Hematopoietic multipotent progenitor cell treated with erythropoietin and hydrocortisone succinate and interleukin-3 and kit ligand, for 6 days (in vitro differentiated cells): ENCODE measurements around the gene TMEM272.

Source experiments
- DNase-seq: peaks from one replicate; pipeline ENCODE4 v3.0.0-alpha.2; 2015

Gene TMEM272

DNA sequence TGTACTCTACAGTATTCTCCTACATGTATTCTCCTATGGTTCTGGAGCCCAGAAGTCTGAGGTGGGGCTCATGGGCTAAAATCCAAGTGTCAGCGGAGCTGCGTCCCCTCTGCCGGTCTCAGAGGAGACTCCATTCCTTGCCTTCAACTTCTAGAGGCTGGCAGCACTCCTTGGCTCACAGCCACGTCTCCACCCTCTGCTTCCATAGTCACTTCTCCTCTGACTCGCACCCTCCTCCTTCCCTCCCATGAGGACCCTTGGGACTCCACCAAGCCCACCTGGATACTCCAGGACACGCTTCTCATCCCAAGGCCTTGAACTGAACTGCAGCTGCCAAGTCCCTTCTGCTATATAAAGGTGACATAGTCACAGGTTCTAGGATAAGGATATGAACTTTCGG is 68.8 kb downstream of the TMEM272 start:
- DNase-seq, result no peak

- no peak for DNase-seq
Measured at GRCh38 chr13:51773515-51773914, 71.5 kb downstream of the TMEM272 start.

DNA sequence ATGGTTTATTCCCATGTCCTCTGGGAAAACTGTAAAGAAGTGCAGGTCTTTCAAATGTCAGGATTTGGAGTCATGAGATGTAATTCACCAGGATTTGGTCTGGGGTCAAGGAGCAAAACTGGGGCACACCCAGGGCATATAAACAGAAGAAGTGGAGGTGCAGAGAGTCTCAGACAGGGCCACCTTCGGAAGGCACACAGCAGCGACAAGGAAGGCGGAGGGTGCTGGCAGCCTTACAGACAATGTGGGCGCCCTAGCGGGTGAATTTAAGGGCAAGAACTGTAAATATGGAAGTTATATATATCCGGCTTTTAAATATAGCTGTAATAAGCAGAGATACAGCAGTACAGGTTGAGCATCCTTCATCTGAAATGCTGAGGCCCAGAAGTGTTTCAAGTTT is 72.2 kb downstream of the TMEM272 start:
- DNase-seq, result no peak

DNA sequence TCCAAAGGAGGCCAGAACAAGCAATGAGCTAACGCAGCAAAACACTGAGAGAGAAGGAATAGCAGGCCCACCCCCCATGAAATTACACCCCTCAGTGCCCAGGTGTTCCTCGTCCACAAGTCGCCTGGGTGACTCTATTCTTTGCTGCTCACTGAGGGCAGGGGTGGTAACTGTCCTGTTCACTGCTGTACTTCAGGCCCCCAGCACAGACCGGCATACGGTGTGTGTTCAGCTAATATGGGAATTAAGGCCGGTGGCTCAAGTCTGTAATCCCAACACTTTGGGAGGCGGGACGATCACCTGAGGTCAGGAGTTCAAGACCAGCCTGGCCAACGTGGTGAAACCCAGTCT is 72.9 kb downstream of the TMEM272 start:
- DNase-seq, result no peak

DNA sequence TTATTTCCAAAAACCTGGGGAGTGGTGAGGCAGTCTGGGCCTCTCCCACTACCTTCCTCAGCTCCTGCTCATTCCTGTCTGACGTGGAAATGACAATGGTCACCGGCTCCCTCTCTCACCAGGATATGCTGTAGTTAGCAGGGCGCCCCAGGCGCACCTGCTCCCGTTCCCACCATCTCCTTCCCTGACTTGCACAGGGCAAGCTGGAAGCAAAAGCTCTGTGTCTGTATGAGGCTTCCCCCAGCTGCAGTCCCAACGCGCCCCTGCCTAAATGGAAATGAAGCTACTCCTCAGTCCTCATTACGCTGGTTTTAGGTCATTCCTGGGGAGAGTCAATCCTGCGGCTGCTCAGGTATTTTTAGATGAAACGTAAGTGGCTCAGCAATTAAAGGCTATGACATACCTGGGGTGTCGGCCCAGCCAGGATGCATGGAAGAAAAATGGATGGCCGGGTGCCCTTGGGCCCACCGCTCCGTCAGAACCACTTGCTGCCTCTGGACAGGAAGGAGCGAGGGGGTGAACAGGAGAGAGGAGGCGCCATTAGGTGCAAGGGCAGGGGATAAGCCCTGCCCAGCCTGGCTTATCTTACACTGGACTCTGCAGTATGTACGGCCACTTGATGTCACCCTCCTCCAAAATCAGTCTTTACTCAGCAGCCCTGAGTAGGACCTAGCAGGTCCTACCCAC is 73.4 kb downstream of the TMEM272 start:
- no peak for DNase-seq

- no peak for DNase-seq
Measured at GRCh38 chr13:51770681-51771417, 74.1 kb downstream of the TMEM272 start.

DNA sequence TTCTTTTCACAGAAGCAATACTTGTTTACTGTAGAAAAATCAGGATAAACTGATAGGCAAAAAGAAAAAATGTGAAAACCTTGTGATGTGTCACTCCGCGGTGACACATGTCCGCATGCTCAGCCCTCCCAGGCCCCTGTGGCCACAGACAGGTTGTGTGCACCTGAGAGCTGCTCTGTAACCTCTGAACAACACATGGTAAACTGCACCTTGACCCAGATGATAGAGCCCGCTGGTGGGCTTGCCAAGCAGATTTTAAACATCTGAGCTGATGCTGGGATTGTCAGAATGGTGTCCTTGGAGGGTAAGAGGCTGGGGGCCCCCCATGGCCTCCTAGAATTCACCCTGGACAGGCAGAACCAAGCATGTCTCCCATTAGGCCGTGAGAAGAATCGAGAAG is 74.8 kb downstream of the TMEM272 start:
- DNase-seq, result no peak

- no peak for DNase-seq
Measured at GRCh38 chr13:51769455-51770127, 75.4 kb downstream of the TMEM272 start.

DNA sequence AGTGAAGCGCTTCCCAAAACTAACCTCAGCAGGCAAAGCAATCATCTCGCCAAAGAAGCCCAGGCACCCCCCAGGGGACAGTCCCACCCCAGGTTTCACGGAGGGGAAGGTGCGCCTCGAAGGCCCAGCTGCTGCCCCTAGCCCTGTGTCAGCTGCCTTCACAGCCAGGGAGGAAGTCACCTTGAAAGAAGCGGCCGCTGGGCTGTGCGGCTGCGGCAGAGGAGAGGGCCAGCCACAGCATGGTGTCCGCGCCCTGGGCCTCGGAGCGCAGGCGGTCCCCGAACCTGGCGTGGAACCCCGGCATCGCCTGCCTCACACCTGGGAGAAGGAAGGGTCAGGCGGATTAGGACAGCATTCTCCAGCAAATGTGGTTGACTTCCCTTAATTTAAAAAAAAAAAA is 76.0 kb downstream of the TMEM272 start:
- DNase-seq, result no peak

- DNase-seq, result no peak
Measured at GRCh38 chr13:51768378-51768921, 76.5 kb downstream of the TMEM272 start.

DNA sequence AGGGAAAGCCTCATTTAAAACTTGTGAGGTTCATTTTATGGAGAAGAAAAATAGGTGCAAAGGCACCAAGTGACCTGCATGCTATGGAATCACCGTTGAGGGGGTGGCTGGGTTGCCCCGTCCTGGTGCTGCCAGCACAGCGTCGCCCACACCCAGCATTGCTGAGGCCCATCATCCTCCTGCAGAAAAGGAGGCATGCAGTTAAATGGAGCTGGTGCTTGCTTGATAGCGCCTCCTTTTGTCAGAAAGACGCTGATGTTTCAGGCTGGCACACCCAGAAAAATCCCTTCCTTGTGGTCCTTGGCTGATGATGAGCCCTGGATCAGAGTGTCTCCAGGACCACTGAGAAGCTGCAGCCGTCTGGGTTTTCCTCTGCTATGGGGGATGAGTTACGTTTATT is 77.9 kb downstream of the TMEM272 start:
- peak; percentile 24 for DNase-seq

GRCh38 chr13:51765142-51765515 is 79.8 kb downstream of the TMEM272 start:
- peak; percentile 5 for DNase-seq

DNA sequence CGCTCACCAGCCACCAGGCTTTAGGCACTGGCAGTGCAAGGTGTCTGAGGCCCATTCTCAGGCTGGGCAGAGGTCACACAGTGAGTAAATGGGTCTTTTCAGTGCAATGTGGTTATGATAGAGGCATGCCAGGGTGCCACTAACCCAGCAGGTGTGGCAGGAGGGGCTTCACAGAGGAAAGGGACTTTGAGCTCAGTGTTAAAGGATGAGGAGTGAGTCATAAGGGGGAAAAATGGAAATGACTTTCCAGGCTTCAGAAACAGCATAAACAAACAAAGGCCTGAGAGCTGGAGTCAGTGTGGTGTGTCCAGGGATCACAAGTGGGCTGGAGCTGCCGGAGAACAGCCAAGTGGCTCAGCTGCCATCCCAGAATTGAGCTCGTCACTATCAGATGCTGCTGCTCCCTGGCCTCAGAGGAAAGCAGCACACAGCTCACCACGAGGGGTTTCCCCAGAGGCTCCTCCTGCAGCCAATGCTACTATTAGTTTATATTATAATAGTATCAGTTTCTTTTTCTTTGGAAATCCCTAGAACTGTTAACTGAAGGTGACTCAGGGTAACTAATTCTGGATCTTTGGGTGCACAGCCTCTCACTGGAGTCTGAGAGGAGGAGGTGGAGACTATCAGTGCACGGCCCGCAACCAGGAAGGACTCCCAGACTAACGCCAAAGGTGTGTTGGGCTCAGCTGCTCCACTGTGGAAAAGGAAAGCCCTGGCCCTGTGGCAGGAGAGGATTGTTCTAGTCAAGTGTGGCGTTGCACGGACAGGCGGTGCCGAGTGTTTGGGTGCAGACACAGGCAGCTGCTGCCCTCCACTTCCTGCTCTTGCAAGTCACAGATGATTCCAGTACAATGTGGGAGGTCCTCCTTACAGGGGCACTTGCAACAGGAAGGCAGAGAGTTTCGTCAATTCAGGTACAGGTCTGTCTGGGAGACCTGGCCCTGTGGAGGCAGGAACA is 80.5 kb downstream of the TMEM272 start:
- DNase-seq, result peak; percentile 36

GRCh38 chr13:51763486-51763885 is 81.5 kb downstream of the TMEM272 start:
- no peak for DNase-seq
